Iris pigment epithelial cell (primary cell): ENCODE data around the gene ZSWIM8.
"Not testable (repeated sequence)": the region's sequence is repeated elsewhere in the genome, so short reads cannot be mapped to it uniquely, and the experiment has no call there.

Experiments
- DNase-seq: peaks from one replicate; pipeline ENCODE4 v3.0.0-alpha.2; 2011; ENCODE audit warnings: low read depth

The ZSWIM8 gene

GRCh38 chr10:73772281-73773151 is 12.9 kb upstream of the ZSWIM8 start:
- DNase-seq, result peak; percentile 86

- DNase-seq, result no peak
These were observed 12.1 kb upstream of the ZSWIM8 start for GRCh38 chr10:73773152-73773879.

- DNase-seq, result no peak
These were observed 10.8 kb upstream of the ZSWIM8 start for GRCh38 chr10:73774637-73775036.

DNA sequence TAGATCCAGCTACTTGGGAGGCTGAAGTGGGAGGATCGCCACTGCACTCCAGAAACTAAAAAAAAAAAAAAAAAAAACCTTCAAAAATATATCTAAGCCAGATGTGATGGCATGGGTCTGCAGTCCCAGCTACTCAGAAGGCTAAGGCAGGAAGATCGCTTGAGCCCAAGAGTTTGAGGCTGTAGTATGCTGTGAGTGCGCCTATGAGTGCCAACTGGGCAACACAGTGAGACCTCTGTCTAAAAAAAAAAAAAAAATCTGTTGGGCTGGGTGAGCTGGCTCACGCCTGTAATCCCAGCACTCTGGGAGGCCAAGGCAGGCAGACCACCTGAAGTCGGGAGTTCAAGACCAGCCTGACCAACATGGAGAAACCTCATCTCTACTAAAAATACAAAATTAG is 6.4 kb upstream of the ZSWIM8 start:
- DNase-seq, result no peak

- no peak for DNase-seq
These were observed 5.7 kb upstream of the ZSWIM8 start for GRCh38 chr10:73779539-73780197.

- DNase-seq, result no peak
These were observed 5.1 kb upstream of the ZSWIM8 start for GRCh38 chr10:73780301-73780700.

DNA sequence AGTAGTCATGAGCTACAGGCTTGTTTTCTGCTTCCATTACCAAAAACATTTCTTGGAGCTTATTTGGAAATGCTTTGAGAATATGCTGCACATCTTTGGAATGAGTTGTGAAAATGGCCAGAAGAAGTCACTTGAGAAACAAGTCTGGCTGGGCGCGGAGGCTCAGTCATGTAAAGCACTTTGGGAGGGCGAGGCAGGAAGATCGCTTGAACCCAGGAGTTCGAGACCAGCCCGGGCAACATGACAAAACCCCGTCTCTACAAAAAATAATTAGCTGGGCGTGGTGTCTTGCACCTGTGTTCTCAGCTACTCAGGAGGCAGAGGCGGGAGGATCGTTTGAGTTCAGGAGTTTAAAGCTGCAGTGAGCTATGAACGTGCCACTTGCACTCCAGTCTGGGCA is 4.4 kb upstream of the ZSWIM8 start:
- no peak for DNase-seq

DNA sequence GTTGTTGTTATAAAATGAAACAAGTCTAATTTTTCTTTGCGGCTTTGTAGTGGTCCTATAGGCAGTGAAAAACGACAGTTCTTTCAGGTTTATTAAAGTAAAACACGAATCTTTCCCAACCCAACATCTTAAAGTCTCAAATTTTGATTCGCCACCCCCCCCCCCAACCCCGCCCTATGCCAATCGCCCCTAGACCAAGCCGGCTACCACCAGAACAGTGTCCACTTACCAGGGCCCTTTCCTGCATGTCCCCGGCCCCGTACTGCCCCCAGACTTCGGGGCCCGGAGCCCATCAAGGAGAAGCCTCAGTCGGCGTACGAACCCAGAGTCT is 3.9 kb upstream of the ZSWIM8 start:
- no peak for DNase-seq

- peak; percentile 89 for DNase-seq
These were observed 3.3 kb upstream of the ZSWIM8 start, which contains the start of gene CHCHD1 for GRCh38 chr10:73781879-73782748. Gene CHCHD1, plus strand, starts transcription at chr10:73782048. Its CDS starts 28 bp downstream, at chr10:73782076.

- no peak for DNase-seq
These were observed 2.7 kb upstream of the ZSWIM8 start for GRCh38 chr10:73782749-73783085.

DNA sequence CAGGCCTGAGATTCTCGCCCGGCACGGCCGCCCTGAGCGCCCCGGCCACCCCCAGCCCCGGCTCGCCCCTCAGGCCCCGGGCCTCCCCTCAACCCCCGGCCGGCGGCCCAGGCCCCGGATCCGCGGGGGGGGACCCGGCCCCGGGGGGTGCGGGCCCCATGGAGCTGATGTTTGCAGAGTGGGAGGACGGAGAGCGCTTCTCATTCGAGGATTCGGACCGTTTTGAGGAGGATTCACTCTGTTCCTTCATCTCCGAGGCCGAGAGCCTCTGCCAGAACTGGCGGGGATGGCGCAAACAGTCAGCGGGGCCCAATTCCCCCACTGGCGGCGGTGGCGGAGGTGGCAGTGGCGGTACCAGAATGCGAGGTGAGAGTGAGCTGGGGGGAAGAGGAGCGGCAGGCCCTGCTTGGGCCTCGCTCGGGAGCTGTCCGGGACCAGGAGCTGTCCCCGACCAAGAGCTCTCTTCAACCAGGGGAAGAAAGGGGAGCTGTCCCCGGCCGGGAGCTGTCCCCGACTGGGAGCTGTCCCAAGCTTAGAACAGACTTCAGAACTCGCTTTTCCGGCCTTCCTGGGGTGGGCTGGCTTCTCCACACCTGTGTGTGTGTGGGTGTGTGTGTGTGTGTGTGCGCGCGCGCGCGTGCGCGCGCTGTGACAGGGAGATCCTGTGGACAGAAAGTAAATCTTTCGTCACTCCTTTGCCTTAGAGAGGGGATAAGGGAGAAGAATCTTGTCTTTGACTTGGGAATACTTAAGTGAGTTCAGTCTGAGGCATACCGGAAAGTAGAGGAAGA is 510 bp downstream of the ZSWIM8 start:
- peak; percentile 70 for DNase-seq

GRCh38 chr10:73786512-73786885 is 1.1 kb downstream of the ZSWIM8 start:
- no peak for DNase-seq

- not testable (repeated sequence) for DNase-seq
These were observed 1.8 kb downstream of the ZSWIM8 start for GRCh38 chr10:73787031-73787800.

DNA sequence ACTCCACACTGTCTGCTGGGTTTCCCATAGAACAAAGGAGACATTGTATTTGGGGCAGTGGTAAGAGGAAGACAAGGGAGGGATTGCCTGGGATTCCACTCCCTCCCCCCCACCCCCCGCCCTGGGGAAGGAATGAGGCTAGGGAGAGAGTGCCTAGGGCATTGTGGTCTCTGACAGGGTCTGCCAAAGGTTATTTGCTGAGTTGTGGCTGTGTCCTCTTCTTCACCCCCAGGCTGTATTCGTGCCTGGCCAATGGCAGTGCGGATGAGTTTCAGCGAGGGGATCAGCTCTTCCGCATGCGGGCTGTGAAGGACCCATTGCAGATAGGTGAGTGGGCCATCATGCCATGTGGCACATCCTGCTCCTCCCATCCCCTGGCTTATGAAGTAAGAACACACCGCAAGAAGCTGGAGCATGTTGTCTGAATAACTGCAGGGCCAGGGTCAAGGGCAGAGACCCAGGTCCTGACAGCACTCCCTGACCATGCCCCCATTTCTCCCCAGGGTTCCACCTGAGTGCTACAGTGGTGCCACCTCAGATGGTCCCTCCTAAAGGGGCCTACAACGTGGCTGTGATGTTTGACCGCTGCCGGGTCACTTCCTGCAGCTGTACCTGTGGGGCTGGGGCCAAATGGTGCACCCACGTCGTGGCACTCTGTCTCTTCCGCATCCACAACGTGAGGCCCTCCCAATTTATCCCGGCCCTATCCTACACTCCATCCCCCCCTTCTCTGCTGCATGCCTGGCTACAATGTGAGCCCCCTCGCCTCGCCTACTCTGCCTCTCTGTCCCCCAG is 3.7 kb downstream of the ZSWIM8 start:
- DNase-seq, result no peak

DNA sequence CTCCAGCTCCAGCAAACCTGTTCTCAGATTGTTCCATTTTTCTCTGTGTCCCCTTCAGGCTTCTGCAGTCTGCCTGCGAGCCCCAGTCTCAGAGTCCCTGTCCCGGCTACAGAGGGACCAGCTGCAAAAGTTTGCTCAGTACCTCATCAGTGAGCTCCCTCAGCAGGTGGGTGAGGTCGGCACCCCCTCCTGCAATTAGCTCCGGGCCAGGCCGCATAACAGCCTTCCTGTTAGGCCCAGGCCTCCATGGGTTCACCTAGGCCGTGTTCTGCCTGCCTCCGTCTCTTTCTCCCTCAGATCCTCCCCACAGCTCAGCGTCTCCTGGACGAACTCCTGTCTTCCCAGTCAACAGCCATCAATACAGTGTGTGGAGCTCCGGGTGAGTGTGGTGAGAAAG is 4.3 kb downstream of the ZSWIM8 start:
- no peak for DNase-seq

DNA sequence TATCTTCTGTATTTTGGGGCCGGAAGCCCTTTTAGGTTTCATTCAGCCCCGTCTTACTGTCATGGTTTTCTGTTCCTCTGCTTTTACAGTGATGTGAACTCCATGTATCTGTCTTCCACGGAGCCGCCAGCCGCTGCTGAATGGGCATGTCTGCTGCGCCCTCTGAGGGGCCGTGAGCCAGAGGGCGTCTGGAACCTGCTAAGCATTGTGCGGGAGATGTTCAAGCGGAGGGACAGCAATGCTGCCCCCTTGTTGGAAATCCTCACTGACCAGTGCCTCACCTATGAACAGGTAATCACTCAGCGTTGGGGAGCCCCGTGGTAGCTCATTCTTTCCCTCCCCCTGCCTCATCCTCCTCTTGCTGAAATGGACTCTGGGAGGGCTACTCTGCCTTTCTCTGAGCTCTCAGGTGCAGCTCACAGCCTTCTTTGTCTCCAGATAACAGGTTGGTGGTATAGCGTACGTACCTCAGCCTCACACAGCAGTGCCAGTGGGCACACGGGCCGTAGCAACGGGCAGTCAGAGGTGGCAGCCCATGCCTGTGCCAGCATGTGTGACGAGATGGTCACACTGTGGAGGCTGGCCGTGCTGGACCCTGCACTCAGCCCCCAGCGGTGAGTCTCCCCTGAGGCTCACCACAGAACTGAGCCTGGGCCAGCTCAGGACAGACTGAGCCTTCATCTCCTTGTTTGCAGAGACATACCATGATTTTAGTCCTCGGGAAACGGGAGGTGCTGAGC is 5.7 kb downstream of the ZSWIM8 start:
- no peak for DNase-seq

- DNase-seq, result no peak
These were observed 6.5 kb downstream of the ZSWIM8 start for GRCh38 chr10:73791871-73792400.

GRCh38 chr10:73793456-73793855 is 8.1 kb downstream of the ZSWIM8 start:
- DNase-seq, result no peak

DNA sequence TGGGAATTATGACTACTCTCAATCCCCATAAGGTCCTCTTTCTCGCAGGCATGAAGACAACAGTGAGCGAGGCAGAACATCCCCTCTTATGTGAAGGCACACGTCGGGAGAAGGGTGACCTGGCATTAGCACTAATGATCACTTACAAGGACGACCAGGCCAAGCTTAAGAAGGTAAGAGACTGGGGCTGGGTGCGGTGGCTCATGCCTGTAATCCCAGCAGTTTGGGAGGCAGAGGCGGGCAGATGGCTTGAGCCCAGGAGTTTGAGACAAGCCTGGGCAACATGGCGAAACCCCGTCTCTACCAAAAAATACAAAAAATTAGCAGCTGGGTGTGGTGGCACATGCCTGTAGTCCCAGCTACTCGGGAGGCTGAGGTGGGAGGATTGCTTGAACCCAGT is 10.1 kb downstream of the ZSWIM8 start:
- DNase-seq, result not testable (repeated sequence)
